Stimulated activated CD4-positive, alpha-beta T cell treated with anti-CD3 and anti-CD28 coated beads, TNF-alpha, amount 100 ng/mL, for 24 hours (primary cell): Measurements from ENCODE around the gene PADI6.
"Not testable (repeated sequence)": the region's sequence is repeated elsewhere in the genome, so short reads cannot be mapped to it uniquely, and the experiment has no call there.

ENCODE experiments used
- DNase-seq, 3 experiments: peaks; one replicate each; pipeline ENCODE4 v3.0.0-alpha.2; 2020; ENCODE audit warnings: low read depth in 3 of 3

PADI6 gene

GRCh38 chr1:17371896-17372295, at the start of gene PADI6:
Gene PADI6, plus strand, starts transcription at chr1:17372196. Its CDS starts 50 bp downstream, at chr1:17372246.
- no peak for DNase-seq

GRCh38 chr1:17328855-17329254, 43.1 kb upstream of the PADI6 start:
- no peak for DNase-seq

- DNase-seq = no peak
Observed at GRCh38 chr1:17329610-17330009, 42.4 kb upstream of the PADI6 start.

- DNase-seq = no peak
Observed at GRCh38 chr1:17330856-17331255, 41.1 kb upstream of the PADI6 start.

GRCh38 chr1:17333081-17333480, 38.9 kb upstream of the PADI6 start:
- no peak for DNase-seq

DNA sequence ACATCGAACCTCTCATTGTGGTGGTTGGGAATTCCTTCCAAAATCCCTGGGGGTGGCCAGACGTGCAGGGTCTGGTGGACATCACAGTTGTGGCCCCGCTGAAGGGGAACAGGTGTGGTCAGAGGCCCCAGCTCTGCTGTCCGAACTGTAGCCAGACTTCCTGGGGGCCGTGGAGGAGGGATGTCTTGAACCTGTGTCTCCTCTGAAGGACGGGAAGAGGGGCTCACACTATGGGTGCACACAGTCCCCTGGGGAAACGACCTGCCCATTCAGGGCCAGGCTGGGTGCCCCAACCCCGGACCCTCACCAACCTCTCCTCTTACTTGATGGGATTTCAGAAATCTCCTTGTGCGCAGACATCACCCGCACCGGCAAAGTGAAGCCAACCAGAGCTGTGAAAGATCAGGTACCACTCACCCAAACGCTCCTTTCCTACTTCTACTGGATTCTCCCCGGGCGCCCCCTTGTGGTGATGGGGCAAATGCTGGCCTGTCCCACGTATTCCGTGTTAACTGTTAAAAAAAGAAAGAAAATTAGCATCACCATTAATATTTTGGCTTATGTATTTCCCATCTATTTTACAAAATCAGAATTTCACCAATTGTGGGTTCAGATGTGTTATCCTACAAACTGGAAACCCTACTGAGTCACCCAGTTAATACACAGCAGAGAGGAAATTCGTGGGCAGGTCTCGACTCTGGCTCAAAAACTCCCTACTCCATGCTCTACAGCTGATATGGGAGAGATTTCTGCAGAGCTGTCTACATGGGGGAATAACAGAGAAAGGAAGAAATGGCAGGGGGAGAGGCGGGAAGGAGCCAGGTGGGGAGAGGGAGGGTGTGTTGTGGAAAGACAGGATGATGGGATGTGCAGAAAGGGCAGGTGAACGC, 35.9 kb upstream of the PADI6 start:
- DNase-seq = peak; percentile 31 to 70 (median 46)

- DNase-seq = no peak
Observed at GRCh38 chr1:17338706-17339493, 33.1 kb upstream of the PADI6 start.

DNA sequence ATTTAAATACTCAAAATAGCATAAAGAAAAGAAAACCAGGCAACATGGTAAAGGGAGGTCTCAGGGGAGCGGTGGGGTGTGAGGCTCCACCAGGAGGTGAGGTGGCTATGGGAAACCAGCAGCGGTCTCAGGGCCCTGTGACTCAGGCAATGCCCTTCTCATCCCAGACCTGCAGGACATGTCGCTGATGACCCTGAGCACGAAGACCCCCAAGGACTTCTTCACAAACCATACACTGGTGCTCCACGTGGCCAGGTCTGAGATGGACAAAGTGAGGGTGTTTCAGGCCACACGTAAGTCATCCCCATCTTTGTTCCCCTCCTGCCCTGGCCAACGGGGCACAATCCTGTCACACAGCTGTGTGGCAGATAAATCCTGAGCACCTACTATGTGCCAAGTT, 32.5 kb upstream of the PADI6 start:
- no peak for DNase-seq

GRCh38 chr1:17340358-17340757, 31.6 kb upstream of the PADI6 start:
- no peak for DNase-seq

DNA sequence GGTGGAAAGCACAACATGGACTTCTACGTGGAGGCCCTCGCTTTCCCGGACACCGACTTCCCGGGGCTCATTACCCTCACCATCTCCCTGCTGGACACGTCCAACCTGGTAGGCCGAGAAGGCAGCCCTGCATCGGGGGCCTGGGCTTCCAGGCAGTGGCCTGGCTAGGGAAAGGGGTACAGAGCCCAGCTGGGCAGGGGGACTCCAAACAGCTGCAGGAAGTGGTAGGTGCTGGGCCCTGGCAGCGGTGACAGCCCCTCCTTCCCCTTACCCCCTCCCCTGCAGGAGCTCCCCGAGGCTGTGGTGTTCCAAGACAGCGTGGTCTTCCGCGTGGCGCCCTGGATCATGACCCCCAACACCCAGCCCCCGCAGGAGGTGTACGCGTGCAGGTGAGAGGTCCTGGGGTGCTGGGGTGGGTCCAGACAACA, 30.0 kb upstream of the PADI6 start:
- DNase-seq = no peak

DNA sequence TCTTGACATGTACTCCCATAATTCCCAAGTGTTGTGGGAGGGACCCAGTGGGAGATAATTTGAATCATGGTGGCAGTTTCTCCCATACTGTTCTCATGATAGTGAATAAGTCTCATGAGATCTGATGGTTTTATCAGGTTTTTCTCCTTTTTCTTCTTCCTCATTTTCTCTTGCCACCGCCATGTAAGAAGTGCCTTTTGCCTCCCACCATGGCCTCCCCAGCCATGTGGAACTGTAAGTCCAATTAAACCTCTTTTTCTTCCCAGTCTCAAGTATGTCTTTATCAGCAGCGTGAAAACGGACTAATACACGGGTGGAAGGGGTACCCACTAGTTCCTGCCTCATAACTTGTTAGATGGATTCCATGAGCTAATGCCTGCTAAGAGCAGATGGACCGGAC, 26.5 kb upstream of the PADI6 start:
- not testable (repeated sequence) for DNase-seq

DNA sequence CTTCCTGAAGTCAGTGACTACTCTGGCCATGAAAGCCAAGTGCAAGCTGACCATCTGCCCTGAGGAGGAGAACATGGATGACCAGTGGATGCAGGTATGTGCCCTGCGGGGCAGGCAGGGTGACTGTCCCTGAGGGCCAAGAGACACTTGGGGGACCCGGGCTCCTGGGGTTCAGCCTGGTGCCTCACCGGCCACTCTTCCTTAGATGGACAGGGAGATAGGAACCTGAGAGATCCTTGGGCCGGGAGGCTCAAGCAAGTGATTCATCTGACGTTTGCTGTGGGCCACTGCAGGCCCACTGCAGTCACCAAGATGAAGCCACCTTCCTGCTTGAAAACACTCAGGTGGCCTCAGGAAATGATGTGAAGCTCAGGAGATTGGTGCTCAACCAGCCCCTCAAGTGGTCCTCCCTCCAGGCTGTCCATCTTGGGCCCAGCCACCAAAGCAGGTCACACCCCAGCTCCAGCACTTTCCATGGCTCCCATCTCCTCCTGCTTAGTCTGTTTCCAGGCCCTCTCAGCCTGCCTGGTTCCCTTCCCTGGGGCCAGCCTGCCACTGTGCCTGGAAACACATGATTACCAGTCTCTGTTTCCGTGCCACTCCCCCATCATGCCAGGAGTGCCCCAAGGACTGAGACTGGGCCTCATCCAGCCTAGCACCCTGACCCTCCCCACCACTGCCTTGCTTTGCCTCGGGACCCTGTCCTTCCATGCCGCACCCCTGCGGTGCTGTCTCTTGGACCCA, 25.8 kb upstream of the PADI6 start:
- DNase-seq = no peak

DNA sequence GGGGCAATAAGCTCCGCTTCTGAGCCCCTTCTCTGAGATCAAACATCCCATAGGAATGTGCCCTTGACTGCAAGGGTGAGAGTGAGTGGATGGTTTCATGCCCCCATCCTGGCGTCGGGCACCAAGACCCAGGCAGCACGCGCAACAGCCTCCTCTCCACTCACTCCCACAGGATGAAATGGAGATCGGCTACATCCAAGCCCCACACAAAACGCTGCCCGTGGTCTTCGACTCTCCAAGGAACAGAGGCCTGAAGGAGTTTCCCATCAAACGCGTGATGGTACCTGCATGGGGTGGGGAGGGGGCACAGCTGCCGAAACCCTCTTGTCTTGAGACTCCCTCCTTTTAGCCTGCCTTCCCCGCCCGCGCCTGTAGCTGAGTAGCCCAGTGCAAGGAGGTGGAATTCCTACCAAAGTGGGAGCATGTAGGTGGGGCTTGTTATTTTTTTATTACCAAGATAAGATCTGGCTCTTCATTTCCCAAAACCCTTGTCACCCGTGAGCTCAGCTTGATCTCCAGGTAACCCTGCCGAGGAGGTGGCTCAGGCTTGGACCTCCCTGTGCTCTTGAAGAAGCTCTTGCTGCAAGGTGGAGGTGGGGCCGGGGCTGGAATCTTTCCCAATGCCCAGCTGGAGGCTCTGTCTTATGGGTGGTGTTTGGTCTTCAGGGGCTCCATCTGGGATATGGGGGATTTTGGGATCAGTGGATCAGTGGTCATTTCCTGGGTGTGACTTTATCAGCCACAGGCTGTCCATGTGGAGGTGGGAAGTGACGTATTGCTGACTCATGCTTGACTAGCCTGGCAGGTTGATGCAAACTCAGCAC, 24.0 kb upstream of the PADI6 start:
- no peak for DNase-seq

DNA sequence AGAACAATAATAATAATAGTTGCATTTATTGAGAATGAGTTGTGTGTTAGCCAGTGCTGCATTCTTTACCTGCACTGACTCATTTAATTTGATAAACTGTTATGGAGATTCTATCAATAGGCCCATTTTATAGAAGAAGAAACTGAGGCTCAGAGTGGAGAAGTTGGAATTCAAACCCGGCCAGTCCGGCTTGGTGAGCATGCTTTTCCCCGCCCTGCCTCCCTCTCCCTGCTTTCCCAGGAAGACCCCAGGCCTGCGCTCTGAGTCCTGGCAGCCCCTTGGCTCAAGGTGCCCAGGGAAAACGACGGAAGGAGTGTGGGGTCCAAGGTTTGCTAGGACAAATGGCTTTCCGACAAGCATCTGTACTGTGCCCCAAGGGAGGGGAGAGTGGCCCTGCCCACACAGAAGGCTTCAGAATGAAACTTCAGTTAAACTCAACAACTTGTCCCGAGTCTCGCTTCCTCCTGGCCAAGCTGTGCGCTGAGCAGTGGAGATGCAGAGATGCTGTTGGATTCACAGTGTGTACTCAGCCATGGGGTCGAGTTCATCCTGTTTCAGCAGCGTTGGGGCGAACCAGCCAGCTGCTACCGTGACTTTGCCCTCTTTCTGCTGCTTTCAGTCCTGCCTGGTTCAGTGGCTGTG, 23.3 kb upstream of the PADI6 start:
- no peak for DNase-seq

- DNase-seq = no peak
Observed at GRCh38 chr1:17350083-17350482, 21.9 kb upstream of the PADI6 start.

DNA sequence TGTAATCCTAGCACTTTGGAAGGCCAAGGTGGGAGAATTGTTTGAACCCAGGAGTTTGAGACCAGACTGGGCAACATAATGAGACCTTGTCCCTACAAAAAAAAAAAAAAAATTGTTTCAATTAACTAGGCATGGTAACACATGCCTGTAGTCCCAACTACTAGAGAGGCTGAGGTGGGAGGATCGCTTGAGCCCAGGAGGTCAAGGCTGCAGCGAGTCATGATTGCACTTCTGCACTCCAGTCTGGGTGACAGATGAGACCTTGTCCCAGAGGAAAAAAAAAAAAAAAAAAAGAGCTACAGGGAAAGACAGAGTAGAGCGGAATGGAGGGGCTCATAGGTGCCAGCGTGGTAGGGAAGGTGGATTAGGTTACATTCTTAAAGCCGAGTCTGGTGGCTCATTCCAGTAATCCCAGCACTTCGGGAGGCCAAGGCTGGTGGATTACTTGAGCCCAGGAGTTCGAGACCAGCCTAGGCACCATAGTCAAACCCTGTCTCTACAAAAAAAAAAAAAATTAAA, 21.0 kb upstream of the PADI6 start:
- DNase-seq = no peak

- DNase-seq = no peak
Observed at GRCh38 chr1:17351598-17352324, 20.2 kb upstream of the PADI6 start.

GRCh38 chr1:17352419-17352909, 19.5 kb upstream of the PADI6 start:
- DNase-seq = no peak

- DNase-seq = peak in 1 of 3 experiments; percentile 5
Observed at GRCh38 chr1:17355898-17356297, 16.1 kb upstream of the PADI6 start.
